WTC11 (cell line): ENCODE results near the gene SRD5A1. TPM values are rescaled to one million over a fixed set of nuclear protein-coding genes. Genes with fewer than 3 reads are reported as not detected.

Source experiments
- ATAC-seq: fragments of 200-7000 bp; cut with Tn5 transposase; 2 replicates; pipeline ENCODE4 v1.10.0; 2021; ENCODE audit warnings: mild to moderate bottlenecking, moderate library complexity
- CTCF ChIA-PET: fragments of 300-600 bp; sonication (Branson Sonifier 250); formaldehyde crosslinking; loops from one replicate; lab custom pipeline; 2021; ENCODE audit warnings: antibody characterized with exemption; lab: Charles Lee
- POLR2A ChIA-PET: fragments of 350-600 bp; sonication (Branson Sonifier 250); formaldehyde crosslinking; loops from one replicate; lab custom pipeline; 2021; ENCODE audit warnings: antibody characterized with exemption; lab: Charles Lee
- DNase-seq: peaks from one replicate; pipeline ENCODE4 v3.0.0; 2021; ENCODE audit warnings: low spot score
- H3K27ac Mint-ChIP-seq: 2 replicates; pipeline ENCODE4 v1.8.0; 2021; ENCODE audit warnings: mixed read lengths
- H3K27me3 Mint-ChIP-seq: 2 replicates; pipeline ENCODE4 v1.8.0; 2021; ENCODE audit warnings: low read depth, mild to moderate bottlenecking, moderate library complexity, mixed read lengths
- H3K36me3 Mint-ChIP-seq: 2 replicates; pipeline ENCODE4 v1.8.0; 2021; ENCODE audit warnings: mixed read lengths
- H3K4me1 Mint-ChIP-seq: 2 replicates; pipeline ENCODE4 v1.8.0; 2022; ENCODE audit warnings: mixed read lengths
- H3K4me3 Mint-ChIP-seq: 2 replicates; pipeline ENCODE4 v1.8.0; 2021; ENCODE audit warnings: mild to moderate bottlenecking, moderate library complexity, mixed read lengths
- H3K9me3 Mint-ChIP-seq: 2 replicates; pipeline ENCODE4 v1.8.0; 2021; ENCODE audit warnings: mixed read lengths
- ATF6 ChIP-seq: sonication (generic); formaldehyde crosslinking; IDR thresholded peaks from 2 replicates; pipeline ENCODE4 v1.8.1; 2023; ENCODE audit warnings: mild to moderate bottlenecking, missing genetic modification reagents
- CBFB ChIP-seq: sonication (generic); formaldehyde crosslinking; IDR thresholded peaks from 2 replicates; pipeline ENCODE4 v1.8.1; 2022; ENCODE audit warnings: mild to moderate bottlenecking, low read depth, missing genetic modification reagents
- ETV6 ChIP-seq: sonication (generic); formaldehyde crosslinking; IDR thresholded peaks from 2 replicates; pipeline ENCODE4 v1.8.1; 2022; ENCODE audit warnings: mild to moderate bottlenecking, missing genetic modification reagents
- GRHL2 ChIP-seq: fragments of 250-450 bp; sonication (Bioruptor Pico); IDR thresholded peaks from 2 replicates; pipeline ENCODE4 v1.8.0; 2022; ENCODE audit warnings: mild to moderate bottlenecking, moderate library complexity; ENCODE audit not compliant: insufficient replicate concordance, severe bottlenecking
- PRDM15 ChIP-seq: sonication (generic); formaldehyde crosslinking; IDR thresholded peaks from 2 replicates; pipeline ENCODE4 v1.8.0; 2022; ENCODE audit warnings: missing genetic modification reagents
- SMAD3 ChIP-seq: sonication (generic); formaldehyde crosslinking; IDR thresholded peaks from 2 replicates; pipeline ENCODE4 v1.8.0; 2022; ENCODE audit warnings: missing genetic modification reagents, mild to moderate bottlenecking, borderline replicate concordance
- TCF7 ChIP-seq: sonication (generic); formaldehyde crosslinking; IDR thresholded peaks from 2 replicates; pipeline ENCODE4 v1.8.0; 2022; ENCODE audit warnings: mild to moderate bottlenecking, low read depth, missing genetic modification reagents, moderate library complexity
- ZNF121 ChIP-seq: sonication (generic); formaldehyde crosslinking; IDR thresholded peaks from 2 replicates; pipeline ENCODE4 v1.8.0; 2023; ENCODE audit warnings: missing genetic modification reagents
- ZNF317 ChIP-seq: sonication (generic); formaldehyde crosslinking; IDR thresholded peaks from 2 replicates; pipeline ENCODE4 v1.8.1; 2023; ENCODE audit warnings: low read depth, mild to moderate bottlenecking, moderate library complexity, missing genetic modification reagents, borderline replicate concordance
- ZNF512 ChIP-seq: sonication (generic); formaldehyde crosslinking; IDR thresholded peaks from 2 replicates; pipeline ENCODE4 v1.8.1; 2022; ENCODE audit warnings: missing genetic modification reagents, borderline replicate concordance
- total RNA-seq: library from RNA; stranded (reverse); gene quantifications from 3 replicates; pipeline ENCODE4 v1.2.3, GENCODE V29; 2021
- TF ChIP-seq, protein P1 (sequence below): fragments of 250-450 bp; sonication (Bioruptor Pico); IDR thresholded peaks from 2 replicates; pipeline ENCODE4 v1.9.0; 2021; ENCODE audit warnings: mild to moderate bottlenecking, borderline replicate concordance
- TF ChIP-seq, protein P2 (sequence below): sonication (generic); formaldehyde crosslinking; IDR thresholded peaks from 2 replicates; pipeline ENCODE4 v1.8.1; 2023; ENCODE audit warnings: mild to moderate bottlenecking, missing genetic modification reagents
- TF ChIP-seq, protein P3 (sequence below): sonication (generic); formaldehyde crosslinking; IDR thresholded peaks from 2 replicates; pipeline ENCODE4 v1.8.0; 2022; ENCODE audit warnings: mild to moderate bottlenecking, missing genetic modification reagents

The SRD5A1 gene
- total RNA-seq, 1 experiment from 2014 or later: 36.9 TPM

GRCh38 chr5:6591671-6592288 is 41.5 kb upstream of the SRD5A1 start:
- Mint-ChIP-seq H3K27me3 (peaks cover 4% of the 10 kb centered on the region; the same call in 1 of the 2 replicates), H3K36me3 (0 out of 2 replicates have a peak, but pooled peaks cover under 1% of the 10 kb centered on the region), H3K9me3 (peaks cover 5% of the 10 kb centered on the region), H3K4me3 (no peak overlapping the region), H3K4me1 (no peaks in the 10 kb centered on the region; the same call in 1 of the 2 replicates), H3K27ac (no peak overlapping the region)
- TF ChIP-seq ETV6 (CRISPR knock-in tag): no peak
- TF ChIP-seq, protein P1, sequence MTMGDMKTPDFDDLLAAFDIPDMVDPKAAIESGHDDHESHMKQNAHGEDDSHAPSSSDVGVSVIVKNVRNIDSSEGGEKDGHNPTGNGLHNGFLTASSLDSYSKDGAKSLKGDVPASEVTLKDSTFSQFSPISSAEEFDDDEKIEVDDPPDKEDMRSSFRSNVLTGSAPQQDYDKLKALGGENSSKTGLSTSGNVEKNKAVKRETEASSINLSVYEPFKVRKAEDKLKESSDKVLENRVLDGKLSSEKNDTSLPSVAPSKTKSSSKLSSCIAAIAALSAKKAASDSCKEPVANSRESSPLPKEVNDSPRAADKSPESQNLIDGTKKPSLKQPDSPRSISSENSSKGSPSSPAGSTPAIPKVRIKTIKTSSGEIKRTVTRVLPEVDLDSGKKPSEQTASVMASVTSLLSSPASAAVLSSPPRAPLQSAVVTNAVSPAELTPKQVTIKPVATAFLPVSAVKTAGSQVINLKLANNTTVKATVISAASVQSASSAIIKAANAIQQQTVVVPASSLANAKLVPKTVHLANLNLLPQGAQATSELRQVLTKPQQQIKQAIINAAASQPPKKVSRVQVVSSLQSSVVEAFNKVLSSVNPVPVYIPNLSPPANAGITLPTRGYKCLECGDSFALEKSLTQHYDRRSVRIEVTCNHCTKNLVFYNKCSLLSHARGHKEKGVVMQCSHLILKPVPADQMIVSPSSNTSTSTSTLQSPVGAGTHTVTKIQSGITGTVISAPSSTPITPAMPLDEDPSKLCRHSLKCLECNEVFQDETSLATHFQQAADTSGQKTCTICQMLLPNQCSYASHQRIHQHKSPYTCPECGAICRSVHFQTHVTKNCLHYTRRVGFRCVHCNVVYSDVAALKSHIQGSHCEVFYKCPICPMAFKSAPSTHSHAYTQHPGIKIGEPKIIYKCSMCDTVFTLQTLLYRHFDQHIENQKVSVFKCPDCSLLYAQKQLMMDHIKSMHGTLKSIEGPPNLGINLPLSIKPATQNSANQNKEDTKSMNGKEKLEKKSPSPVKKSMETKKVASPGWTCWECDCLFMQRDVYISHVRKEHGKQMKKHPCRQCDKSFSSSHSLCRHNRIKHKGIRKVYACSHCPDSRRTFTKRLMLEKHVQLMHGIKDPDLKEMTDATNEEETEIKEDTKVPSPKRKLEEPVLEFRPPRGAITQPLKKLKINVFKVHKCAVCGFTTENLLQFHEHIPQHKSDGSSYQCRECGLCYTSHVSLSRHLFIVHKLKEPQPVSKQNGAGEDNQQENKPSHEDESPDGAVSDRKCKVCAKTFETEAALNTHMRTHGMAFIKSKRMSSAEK (CRISPR knock-in tag): no peak
- TF ChIP-seq TCF7 (CRISPR knock-in tag): no peak
- no peak for TF ChIP-seq SMAD3 (CRISPR knock-in tag)
- no peak for TF ChIP-seq GRHL2 (CRISPR knock-in tag)
- TF ChIP-seq, protein P2, sequence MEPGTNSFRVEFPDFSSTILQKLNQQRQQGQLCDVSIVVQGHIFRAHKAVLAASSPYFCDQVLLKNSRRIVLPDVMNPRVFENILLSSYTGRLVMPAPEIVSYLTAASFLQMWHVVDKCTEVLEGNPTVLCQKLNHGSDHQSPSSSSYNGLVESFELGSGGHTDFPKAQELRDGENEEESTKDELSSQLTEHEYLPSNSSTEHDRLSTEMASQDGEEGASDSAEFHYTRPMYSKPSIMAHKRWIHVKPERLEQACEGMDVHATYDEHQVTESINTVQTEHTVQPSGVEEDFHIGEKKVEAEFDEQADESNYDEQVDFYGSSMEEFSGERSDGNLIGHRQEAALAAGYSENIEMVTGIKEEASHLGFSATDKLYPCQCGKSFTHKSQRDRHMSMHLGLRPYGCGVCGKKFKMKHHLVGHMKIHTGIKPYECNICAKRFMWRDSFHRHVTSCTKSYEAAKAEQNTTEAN: no peak
- ATAC-seq (no peak), DNase-seq (no peak)
- POLR2A ChIA-PET: no interaction called here
- CTCF ChIA-PET: no interaction called here

GRCh38 chr5:6592601-6593000 is 40.6 kb upstream of the SRD5A1 start:
- ChIA-PET CTCF (no interaction called here), POLR2A (no interaction called here)
- DNase-seq: no peak
- Mint-ChIP-seq H3K27me3 (no peaks in the 10 kb centered on the region), H3K36me3 (peaks cover 8% of the 10 kb centered on the region; the same call in 1 of the 2 replicates), H3K4me3 (no peak overlapping the region), H3K4me1 (no peaks in the 10 kb centered on the region; the same call in 1 of the 2 replicates), H3K9me3 (peaks cover 5% of the 10 kb centered on the region), H3K27ac (no peak overlapping the region)
- no peak for ATAC-seq
- no peak for TF ChIP-seq ZNF121 (CRISPR knock-in tag)
- TF ChIP-seq ATF6 (CRISPR knock-in tag): no peak
- TF ChIP-seq PRDM15 (CRISPR knock-in tag): no peak
- TF ChIP-seq ZNF512 (CRISPR knock-in tag): no peak
- TF ChIP-seq ZNF317 (CRISPR knock-in tag): no peak
- TF ChIP-seq CBFB (CRISPR knock-in tag): no peak
- TF ChIP-seq, protein P3, sequence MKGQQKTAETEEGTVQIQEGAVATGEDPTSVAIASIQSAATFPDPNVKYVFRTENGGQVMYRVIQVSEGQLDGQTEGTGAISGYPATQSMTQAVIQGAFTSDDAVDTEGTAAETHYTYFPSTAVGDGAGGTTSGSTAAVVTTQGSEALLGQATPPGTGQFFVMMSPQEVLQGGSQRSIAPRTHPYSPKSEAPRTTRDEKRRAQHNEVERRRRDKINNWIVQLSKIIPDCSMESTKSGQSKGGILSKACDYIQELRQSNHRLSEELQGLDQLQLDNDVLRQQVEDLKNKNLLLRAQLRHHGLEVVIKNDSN (CRISPR knock-in tag): no peak
- TF ChIP-seq, protein P2: no peak
